HG02642 (cell line): ENCODE measurements around the gene EIF2AK3.

Source experiments
- ATAC-seq: cut with Tn5 transposase; IDR thresholded peaks from one replicate; pipeline ENCODE4 v1.9.1; 2021; ENCODE audit warnings: mild to moderate bottlenecking; ENCODE audit not compliant: unreplicated experiment, poor library complexity

EIF2AK3 gene

DNA sequence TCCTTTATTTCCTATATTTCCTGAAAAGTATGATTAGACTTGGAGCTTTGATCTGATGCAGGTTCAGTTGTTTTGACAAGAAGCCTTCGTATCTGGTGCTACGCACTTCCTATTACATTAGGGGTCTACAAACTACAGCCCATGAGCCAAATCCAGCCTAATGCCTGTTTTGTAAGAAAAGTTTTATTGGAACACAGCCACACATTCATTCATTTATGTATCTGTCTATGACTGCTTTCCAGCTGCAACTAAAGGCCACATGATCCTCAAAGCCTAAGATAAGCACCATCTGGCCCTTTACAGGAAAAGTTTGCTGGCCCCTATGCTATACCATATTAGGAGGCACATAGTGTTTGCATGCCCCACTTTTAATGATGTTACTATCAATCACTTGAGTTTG, 26.0 kb downstream of the EIF2AK3 start:
- no peak for ATAC-seq

DNA sequence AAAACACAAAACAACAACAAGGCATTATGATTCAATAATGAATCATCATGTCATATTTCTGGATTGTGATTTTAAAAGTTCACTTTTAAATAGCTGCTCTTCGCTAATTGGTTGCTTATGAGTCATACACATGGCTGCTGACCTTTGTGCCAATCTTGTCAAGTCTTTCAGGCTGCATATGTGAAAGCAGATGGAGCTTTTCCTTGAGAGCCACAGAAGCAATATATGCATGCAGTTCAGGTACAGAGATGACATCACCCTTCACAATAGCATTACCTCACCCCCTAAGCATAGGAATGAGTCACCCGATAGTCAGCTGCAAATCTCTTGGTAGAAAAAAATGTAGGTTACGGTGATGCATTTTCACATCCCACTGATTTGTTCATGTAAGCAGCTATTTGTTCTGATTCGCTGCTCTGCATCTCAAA, 27.2 kb downstream of the EIF2AK3 start:
- ATAC-seq, result peak; percentile 99

DNA sequence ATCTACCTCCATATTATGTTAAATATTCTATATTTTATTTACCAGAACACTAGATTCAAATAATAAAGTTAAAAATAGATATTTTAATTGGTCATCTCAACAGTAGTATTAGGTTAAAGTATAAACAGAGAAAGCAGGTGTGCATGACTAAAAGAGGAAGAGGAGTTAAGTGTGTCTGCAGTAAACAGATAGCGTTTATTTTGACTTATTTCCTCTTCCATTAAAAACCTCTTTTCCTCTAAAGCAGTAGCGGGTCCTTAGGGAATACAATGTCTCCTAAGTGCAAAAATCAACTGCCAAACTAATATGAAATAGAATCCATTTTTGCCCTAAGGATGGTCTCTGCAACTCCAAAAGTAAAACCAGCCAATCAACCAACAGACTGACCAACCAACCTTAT, 27.7 kb downstream of the EIF2AK3 start:
- no peak for ATAC-seq

DNA sequence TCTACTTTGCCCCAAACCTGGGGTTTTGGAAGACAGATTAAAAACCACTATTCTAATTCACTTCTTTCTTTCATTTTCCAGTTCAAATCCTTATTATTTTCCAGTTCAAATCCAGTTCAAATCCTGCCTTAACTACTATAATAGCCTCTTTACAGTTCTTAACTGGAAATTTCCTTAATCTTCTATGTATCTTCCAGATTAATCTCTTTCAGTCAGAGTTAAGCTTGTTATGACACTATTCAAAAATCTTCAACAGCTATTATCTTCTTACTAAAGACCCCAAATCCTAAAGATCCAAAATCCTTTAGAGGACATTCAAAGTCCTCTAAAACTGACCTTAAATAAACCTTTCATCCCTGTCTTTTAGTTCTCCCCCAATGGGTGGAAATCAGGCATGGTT, 30.1 kb downstream of the EIF2AK3 start:
- no peak for ATAC-seq

DNA sequence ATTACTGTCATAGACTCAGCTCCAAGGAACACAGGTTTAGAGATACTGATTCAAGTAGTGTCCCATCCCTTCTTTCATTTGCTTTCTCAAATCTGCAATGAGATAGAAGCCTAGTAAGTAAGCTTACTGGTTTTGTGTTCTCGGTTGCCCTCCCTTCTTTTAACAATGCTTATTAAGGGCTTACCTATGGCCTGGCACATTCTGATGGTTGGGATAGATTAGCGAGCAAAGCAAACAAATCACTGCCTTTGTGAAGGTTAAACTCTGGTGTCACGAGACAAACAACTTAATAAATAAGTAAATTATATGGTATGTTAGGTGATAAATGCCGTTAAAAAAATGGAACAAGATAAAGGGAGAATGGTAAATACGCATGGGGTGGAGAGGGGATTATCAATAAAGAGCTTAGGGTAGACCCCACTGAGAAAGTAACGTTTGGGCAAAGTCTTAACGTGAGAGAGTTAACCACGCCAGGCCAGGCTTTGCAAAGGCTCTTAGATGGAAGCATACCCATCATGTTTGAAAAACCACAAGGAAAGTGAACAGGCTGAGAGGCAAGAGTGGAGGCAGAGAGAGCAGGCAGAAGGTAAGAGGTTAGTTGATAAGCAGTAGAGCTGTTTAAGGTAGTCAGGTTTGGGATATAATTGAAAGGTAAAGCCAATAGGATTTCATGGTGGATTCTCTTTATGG, 31.0 kb downstream of the EIF2AK3 start:
- no peak for ATAC-seq

DNA sequence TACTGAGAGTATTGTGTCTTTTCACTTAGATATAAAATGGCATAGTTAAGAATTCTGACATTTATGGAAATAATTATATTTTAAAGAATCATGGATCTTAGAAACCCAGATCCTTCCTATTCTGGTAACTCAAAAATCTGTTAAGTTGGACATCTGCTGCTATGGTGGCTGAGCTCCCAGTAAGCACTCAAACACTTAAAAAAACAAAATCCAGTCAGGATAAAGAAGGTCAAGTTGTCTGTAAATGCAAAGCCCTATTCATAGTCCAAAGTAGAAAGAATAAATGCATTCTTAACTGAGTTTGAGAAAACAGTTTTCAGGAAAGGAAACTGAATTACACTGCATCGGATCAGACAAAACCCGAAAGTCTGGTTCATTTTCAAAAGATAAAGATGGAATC, 35.6 kb downstream of the EIF2AK3 start:
- no peak for ATAC-seq

DNA sequence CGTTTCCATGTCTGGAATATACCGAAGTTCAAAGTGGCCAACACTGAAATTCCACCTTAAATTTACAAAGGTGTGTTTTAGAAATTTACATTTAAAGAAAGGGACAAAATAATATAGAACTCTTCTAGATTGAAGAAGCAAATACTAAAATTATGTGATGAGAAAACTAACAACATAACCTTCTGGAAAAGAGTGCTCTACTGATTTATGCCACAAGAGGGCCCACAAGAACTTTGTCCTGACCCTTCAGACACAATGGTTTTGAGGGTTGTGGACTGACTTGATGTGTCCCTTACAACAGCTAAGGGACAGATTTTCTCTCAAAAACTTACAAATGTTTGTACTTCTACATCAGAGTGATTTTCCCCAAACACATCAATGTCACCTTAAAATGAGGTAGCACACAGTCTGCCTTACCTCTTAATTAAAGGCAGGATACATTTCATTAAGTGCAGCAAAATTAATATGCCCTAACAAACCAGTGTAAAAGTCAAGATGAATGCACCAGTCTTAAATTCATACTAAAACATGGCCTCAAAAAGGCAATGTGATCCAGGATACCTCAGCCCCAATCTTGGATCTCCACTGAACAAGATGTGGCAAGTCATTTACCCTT, 36.2 kb downstream of the EIF2AK3 start:
- peak; percentile 81 for ATAC-seq

DNA sequence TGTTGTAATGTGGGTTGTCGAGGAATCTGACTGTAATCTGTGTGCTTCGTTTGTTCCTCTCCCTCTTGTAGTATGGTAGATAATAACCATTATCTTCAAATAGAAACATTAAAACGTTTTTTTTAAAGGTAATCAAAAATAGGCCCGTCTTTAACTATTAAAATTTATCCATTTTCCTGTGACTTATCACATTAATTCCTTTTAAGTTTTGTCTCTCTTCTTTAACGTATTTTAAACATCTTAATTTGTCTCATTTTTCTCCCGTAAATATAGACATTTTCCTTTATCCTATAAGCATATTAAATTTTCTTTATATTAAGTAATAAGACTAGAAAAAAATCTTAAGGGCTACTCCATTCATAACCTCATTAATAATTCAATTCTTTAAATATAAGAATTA, 41.3 kb downstream of the EIF2AK3 start:
- ATAC-seq, result no peak

DNA sequence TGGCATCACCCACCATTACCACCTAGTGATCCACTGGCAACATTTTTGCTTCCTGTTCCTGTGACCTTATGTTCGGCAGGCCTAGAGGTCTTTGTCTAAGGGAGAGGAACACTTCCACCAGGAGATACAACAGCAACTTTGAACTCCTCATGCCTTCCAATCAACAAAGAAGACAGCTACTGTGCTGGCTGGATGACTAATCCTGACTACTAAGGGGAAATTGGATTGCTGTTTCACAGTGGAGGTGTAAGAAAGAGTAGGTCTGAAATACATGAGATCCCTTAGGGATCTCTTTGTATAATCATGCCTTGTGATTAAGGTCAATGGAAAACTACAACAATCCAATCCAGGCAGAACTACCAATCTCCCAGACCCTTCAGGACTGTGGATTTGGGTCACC, 45.2 kb downstream of the EIF2AK3 start:
- no peak for ATAC-seq

DNA sequence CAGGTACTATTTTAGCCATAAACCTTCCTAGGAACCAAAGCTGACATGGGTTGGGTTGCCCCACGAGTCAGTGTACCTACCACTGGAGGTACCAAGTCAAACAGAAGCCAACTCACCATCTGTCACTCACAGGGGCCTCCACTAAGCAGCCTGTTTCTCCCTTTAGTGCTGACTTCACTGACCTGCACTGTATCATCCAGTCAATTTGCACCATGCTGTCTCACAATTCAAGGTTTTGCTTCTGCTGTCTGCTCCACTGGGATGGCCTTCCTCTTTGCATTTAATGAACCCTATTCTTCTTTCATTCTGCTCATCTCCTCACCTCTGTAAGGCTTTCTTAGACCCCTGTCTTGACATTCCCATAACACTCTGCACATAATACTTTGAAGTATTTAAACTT, 47.2 kb downstream of the EIF2AK3 start:
- no peak for ATAC-seq

DNA sequence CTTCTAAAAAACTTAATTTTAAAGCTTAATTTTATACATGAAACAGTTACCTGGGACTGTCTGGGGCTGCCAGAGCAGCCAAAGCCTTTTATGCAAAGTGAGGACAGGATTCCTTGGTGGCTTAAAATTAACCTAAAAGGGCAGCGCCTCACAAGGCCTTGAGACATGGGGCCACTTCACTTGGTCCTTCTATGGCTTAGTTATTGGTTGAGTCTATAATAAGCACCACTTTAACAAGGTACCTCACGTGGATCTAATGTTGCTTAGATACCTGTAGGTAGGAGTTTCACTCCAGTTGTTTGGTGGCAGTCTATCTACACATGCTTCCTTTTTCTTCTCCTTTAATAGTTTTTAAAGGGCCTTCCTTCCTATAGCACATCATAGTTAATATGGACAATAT, 51.6 kb downstream of the EIF2AK3 start:
- no peak for ATAC-seq

DNA sequence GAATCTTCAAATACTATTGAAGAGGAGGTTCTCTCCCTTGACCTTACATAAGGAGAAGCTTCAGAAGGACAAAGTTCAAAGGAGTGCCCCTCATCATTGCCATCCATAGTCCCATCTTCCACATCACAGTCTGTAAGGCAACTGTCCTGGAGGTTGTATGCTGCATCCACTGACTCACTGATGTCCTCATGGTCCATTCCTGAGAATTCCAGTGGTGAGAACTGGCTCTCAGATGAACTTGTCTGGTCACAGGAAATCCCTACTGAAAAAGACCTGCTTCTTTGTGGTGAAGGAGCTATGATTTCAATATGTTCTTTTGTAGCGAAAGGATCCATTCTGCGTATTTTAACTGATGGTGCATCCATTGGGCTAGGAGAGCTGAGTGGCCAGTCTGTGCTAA, 52.2 kb downstream of the EIF2AK3 start:
- ATAC-seq, result no peak

DNA sequence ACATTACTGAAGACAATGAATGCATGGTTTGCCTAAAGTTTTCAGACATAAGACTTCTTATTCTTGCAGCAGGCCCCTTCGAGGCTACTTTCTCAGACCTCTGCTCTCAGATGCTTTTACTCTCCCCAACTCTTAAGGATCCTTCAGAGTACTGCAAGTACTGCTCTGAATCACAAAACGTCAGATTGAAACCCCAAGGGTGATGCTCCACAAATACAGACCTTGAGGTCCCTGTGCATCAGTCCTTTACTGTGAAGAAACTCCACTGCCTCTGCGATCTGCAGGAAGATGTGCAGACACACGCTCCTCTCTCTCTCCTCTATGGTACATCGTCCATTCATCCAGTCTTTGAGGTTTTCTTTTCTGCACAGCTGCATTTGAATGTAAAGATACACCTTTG, 52.8 kb downstream of the EIF2AK3 start:
- ATAC-seq, result peak; percentile 91

DNA sequence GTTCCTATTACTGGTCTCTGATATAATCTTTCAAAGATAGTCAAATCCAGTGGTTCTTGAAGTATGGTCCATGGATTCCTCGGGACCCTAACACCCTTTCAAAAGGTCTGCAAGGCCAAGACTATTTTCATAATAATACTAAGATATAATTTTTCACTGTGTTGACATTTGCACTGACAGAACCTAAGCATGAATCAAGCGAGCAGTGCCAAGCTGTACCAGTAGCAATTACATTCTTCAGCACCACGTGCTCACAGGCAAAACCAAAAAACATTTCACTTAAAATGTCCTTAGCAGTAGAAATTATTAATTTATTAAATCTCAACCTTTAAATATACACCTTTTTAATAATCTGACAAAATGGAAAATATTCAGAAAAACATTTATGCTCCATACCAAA, 59.1 kb downstream of the EIF2AK3 start:
- ATAC-seq, result no peak

DNA sequence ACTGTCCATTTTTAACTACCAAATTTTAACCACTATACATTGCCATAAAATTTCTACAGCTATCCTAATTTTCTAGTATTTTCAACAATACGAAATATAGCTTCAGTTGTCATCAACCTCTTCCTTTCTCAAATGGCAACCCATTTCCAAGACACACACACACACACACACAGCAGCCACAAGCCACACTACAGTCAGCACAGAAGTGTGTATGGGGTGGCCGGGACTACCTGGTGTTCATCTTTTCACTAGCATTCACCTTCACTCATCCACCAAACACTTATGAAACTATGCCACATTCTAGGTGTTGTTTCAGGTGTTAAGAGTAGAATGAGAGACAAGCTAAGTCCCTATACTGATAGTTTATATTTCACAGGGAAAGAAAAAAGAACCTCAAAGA, 62.9 kb downstream of the EIF2AK3 start:
- no peak for ATAC-seq

DNA sequence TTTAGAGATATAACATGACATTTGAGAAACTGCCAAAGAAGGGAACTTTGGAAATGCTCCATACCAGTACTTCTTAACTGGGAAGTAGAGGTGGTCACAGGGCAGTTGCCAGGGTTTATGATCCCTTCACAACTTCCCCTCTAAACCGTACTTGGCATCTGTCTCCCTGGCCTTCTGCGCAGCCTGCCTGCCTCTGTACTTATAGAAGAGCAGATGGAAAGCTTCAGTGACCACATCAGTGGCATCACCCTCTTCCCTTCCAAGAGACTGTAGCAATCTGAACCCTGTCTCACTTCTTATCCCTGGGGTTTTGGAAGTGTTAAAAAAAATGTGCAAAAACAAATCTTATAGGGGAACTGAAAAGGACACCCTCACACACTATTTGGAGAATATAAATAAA, 64.1 kb downstream of the EIF2AK3 start:
- no peak for ATAC-seq

DNA sequence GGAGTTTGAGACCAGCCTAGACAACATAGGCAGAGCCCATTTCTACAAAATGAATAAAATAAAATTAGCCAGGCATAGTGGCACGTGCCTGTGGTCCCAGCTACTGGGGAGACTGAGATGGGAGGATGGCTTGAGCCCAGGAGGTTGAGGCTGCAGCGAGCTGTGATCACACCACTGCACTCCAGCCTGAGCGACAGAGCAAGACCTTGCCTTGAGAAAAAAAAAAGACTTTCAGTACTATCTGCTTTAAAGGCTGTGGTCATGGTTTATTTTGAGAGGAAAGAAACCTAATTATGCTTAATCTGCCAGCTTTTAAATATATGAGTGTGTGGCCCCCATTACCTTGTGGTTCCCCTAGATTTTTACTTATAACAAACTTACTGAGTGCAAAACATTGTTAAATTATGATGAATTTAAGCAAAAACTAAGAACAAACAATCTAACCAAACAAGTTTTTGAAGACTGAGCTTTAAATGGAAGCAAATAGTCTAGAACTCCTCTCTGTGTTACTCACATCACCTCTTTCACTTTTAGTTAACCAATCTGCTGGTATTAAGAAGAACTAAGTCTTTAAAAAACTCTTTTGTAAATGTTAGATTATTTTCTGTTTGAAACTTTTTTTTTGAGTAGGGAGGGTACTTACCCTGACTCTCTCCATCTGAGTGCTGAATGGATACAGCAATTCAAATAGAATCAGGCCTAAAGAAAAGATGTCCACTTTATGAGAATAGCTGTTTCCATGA, 65.4 kb downstream of the EIF2AK3 start:
- ATAC-seq, result peak; percentile 74

DNA sequence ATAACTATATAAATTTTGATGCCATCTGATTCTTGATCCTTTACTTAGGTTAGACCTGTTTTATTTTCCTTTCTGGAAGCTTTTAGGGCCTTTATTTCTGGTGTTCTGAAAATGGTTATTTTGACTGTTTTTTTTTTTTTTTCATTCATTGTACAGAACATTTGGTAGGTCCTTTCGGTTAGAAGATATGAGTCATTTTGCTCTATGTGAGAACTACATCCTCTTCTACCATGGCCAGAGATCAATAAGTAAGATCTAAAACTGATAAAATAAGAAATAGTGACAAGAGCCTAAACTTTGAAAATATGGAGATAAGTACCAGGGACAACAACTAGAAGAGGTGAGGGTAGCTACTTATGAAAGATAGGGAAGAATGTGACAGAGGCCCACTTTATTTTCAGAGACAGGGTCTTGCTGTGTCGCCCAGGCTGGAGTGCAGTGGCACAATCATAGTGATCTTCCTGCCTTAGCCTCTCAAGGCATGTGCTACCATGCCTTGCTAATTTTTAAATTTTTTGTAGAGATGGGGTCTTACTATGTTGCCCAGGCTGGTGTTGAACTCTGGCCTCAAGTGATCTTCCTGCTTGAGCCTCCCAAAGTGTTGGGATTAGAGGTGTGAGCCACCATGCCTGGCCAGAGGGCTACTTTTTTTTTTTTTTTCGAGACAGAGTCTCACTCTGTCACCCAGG, 66.5 kb downstream of the EIF2AK3 start:
- ATAC-seq, result no peak

DNA sequence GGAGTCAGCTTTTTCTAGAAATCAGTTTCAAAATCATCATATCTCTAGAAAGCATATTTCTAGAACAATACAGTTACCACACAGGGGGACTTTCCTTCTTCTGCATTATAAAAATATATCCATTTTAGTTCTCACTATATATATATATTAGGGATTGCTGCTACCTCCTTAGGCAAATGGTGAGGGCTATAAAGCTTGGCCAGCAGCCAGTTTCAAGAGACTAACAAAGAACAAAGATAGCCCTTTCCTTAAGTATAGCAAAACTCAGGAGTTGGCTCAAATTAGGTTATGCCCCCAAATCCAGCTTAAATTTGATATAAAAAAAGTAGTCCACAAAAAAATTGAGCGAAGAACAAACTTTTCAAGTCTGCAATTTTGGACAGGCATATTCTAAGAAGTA, 70.0 kb downstream of the EIF2AK3 start:
- ATAC-seq, result no peak

DNA sequence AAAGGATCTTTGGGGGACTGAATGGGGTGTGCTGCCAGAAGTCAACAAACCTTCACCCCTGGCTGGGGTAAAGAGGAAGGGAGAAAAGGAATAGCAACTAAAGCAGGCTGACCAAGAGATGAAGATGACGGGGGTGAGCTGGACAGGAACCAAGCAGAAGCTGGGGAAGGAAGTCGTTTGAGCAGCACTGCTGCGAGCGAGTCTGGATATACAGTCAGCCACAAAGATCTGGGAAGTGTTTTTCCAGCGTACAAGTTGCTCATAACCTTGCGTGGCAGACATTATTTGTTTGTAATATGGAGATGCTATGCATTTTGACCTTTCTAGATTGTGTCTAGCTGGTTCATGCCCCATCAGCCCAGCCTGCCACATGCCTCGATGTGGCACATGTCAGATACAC, 71.2 kb downstream of the EIF2AK3 start:
- ATAC-seq, result no peak

DNA sequence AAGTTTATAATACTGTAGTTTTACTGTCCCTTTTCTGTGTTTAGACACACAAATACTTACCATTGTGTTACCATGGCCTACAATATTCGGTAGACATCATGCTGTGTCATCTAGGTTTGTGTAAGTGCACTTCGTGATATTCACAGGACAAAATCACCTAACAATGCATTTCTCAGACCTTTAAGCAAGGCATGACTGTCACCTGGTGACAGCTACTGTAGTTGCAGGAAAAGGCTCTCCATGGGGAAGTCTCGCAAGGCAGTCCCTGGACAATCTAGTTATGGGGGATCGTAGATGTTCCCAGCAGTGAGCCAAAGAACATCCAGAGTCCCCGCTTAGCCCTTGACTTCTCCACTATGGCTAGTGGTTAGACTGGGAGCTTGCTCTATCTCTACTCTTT, 73.1 kb downstream of the EIF2AK3 start:
- no peak for ATAC-seq
